HepG2 (cell line): ENCODE results near the gene P4HB. TPM values are rescaled to one million over a fixed set of nuclear protein-coding genes. Genes with fewer than 3 reads are reported as not detected.

Source experiments
- ATF7 ChIP-seq, 2 experiments: fragments of 450-650 bp in 1 of 2; sonication (generic) in 1 of 2; formaldehyde crosslinking in 1 of 2; IDR thresholded peaks; 2 replicates each; pipeline versions ENCODE4 v1.4.0 to v1.6.1; 2016 to 2020; ENCODE audit warnings: antibody characterized with exemption in 1 of 2, mild to moderate bottlenecking in 1 of 2, missing genetic modification reagents in 1 of 2
- CREB1 ChIP-seq, 2 experiments: fragments of 450-650 bp in 1 of 2; IDR thresholded peaks; 2 replicates each; pipeline ENCODE4 v1.6.1; 2016 to 2017; ENCODE audit warnings: control low read depth in 1 of 2, mild to moderate bottlenecking in 1 of 2, missing compliant biosample characterization in 1 of 2, missing genetic modification characterization in 1 of 2
- IKZF4 ChIP-seq: sonication (generic); formaldehyde crosslinking; IDR thresholded peaks from 2 replicates; pipeline ENCODE4 v1.5.1; 2020; ENCODE audit warnings: borderline replicate concordance, mild to moderate bottlenecking, low read depth, missing genetic modification reagents; ENCODE audit errors: not compliant biosample characterization
- MAZ ChIP-seq, 2 experiments: sonication (generic) in 1 of 2; formaldehyde crosslinking in 1 of 2; IDR thresholded peaks; 2 replicates each; pipeline versions ENCODE4 v1.5.0 to v1.6.1; 2012 to 2020; ENCODE audit warnings: low read depth in 2 of 2, mild to moderate bottlenecking in 2 of 2, borderline replicate concordance in 1 of 2, improper control_type of control experiment in 1 of 2, low read length in 1 of 2, missing genetic modification reagents in 1 of 2, moderate library complexity in 1 of 2
- MBD4 ChIP-seq: IDR thresholded peaks from 2 replicates; pipeline ENCODE4 v1.6.1; 2012; ENCODE audit warnings: low read length, inconsistent platforms, borderline replicate concordance
- NFIB ChIP-seq: sonication (generic); formaldehyde crosslinking; IDR thresholded peaks from 2 replicates; pipeline ENCODE4 v1.9.0; 2021; ENCODE audit warnings: missing genetic modification reagents, mild to moderate bottlenecking, borderline replicate concordance
- NFRKB ChIP-seq: fragments of 450-650 bp; IDR thresholded peaks from 2 replicates; pipeline ENCODE4 v1.6.1; 2017
- TOPORS ChIP-seq: sonication (generic); formaldehyde crosslinking; IDR thresholded peaks from 2 replicates; pipeline ENCODE4 v1.8.0; 2023; ENCODE audit warnings: mild to moderate bottlenecking, missing genetic modification reagents
- YEATS2 ChIP-seq: sonication (generic); formaldehyde crosslinking; IDR thresholded peaks from 2 replicates; pipeline ENCODE4 v1.4.0; 2020; ENCODE audit warnings: missing genetic modification reagents, borderline replicate concordance
- ZNF225 ChIP-seq: sonication (generic); formaldehyde crosslinking; IDR thresholded peaks from 2 replicates; pipeline ENCODE4 v1.4.0; 2020; ENCODE audit warnings: mild to moderate bottlenecking, missing genetic modification reagents
- ZNF24 ChIP-seq: fragments of 450-650 bp; IDR thresholded peaks from 2 replicates; pipeline ENCODE4 v1.6.1; 2017; ENCODE audit warnings: antibody characterized with exemption, mild to moderate bottlenecking
- ZNF644 ChIP-seq: IDR thresholded peaks from 2 replicates; pipeline ENCODE4 v1.6.1; 2016; ENCODE audit warnings: low read depth
- ZNF709 ChIP-seq: sonication (generic); formaldehyde crosslinking; IDR thresholded peaks from 2 replicates; pipeline ENCODE4 v1.5.0; 2020; ENCODE audit warnings: mild to moderate bottlenecking, missing genetic modification reagents
- polyA plus RNA-seq, 8 experiments: library from polyadenylated mRNA; depleted of rRNA in 3 of 8; stranded (reverse) in 7 of 8; unstranded in 1 of 8; fragments of >200 nt; fragmentation: Illumina TruSeq in 4 of 8; extraction: Trizol in 4 of 8; gene quantifications; 2 replicates each; pipeline versions ENCODE4 v1.2.1 to v1.2.3, GENCODE V29; 2011 to 2016; ENCODE audit warnings: low read depth in 4 of 8, missing spikeins in 1 of 8, mixed read lengths in 1 of 8; ENCODE audit not compliant: insufficient read depth in 1 of 8
- total RNA-seq, 5 experiments: library from RNA; depleted of rRNA; stranded (reverse); fragments of >200 nt; fragmentation: Illumina TruSeq; extraction: Trizol; gene quantifications; 2 replicates each; pipeline ENCODE4 v1.2.3, GENCODE V29; 2016; ENCODE audit warnings: low read depth in 1 of 5
- TF ChIP-seq, protein P1 (sequence below): sonication (generic); formaldehyde crosslinking; IDR thresholded peaks from 2 replicates; pipeline ENCODE4 v1.4.0; 2020; ENCODE audit warnings: missing genetic modification reagents
- TF ChIP-seq, protein P2 (sequence below): sonication (generic); formaldehyde crosslinking; IDR thresholded peaks from 2 replicates; pipeline ENCODE4 v1.5.1; 2020; ENCODE audit warnings: missing genetic modification reagents, mild to moderate bottlenecking, borderline replicate concordance
- TF ChIP-seq, protein P3 (sequence below): sonication (generic); formaldehyde crosslinking; IDR thresholded peaks from 2 replicates; pipeline ENCODE4 v1.4.0; 2020; ENCODE audit warnings: missing genetic modification reagents

P4HB gene
- total and polyA plus RNA-seq, 2 of the 13 experiments (the other 11 are each of a cell fraction or from before 2014, with no cell fraction given), result 185 to 782 TPM

DNA sequence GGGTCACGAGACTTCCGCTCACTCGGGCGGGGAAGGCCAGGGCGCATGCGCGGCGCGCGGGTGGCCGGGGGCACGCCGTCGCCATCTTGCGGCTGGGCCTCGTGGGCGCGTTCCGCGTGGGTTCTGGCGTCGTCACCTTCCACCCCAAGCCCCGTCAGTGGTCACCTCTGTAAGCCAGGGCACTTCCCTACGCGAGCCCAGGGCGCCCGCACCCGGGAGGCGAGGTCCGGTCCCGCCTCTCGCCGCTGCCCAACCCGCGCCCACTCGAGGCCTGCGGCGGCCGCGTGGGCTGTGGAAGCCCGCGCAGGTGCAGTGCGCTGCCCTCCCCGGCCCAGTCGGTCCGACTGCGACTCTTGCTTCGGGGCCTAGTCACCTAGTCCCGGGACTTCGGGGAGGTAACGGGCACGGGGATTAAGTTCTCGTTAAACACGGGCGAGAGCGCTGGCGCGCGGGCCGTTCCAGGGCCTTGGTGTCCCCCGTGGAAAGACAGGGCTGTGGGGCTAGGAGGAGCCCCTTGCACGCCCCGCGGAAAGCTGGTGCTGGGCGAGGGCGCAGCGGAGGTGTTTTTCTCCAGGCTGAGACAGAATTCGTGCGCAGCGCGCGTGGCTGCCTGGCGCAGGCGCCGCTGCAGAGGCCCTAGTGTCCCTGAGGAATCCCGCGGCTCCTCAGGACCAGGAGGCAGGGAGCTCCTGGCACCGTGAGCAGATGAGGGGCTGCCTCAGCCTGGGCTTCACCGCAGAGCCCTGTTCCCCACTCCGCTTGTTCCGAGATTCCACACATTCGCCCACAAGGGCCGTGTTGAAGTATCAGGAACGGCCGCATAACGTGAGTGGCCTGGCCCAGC is 11.3 kb upstream of the P4HB start (continued):
- TF ChIP-seq, protein P1, sequence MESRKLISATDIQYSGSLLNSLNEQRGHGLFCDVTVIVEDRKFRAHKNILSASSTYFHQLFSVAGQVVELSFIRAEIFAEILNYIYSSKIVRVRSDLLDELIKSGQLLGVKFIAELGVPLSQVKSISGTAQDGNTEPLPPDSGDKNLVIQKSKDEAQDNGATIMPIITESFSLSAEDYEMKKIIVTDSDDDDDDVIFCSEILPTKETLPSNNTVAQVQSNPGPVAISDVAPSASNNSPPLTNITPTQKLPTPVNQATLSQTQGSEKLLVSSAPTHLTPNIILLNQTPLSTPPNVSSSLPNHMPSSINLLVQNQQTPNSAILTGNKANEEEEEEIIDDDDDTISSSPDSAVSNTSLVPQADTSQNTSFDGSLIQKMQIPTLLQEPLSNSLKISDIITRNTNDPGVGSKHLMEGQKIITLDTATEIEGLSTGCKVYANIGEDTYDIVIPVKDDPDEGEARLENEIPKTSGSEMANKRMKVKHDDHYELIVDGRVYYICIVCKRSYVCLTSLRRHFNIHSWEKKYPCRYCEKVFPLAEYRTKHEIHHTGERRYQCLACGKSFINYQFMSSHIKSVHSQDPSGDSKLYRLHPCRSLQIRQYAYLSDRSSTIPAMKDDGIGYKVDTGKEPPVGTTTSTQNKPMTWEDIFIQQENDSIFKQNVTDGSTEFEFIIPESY (CRISPR knock-in tag), result peak; percentile 72
- TF ChIP-seq, protein P2, sequence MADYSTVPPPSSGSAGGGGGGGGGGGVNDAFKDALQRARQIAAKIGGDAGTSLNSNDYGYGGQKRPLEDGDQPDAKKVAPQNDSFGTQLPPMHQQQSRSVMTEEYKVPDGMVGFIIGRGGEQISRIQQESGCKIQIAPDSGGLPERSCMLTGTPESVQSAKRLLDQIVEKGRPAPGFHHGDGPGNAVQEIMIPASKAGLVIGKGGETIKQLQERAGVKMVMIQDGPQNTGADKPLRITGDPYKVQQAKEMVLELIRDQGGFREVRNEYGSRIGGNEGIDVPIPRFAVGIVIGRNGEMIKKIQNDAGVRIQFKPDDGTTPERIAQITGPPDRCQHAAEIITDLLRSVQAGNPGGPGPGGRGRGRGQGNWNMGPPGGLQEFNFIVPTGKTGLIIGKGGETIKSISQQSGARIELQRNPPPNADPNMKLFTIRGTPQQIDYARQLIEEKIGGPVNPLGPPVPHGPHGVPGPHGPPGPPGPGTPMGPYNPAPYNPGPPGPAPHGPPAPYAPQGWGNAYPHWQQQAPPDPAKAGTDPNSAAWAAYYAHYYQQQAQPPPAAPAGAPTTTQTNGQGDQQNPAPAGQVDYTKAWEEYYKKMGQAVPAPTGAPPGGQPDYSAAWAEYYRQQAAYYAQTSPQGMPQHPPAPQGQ (CRISPR knock-in tag), result peak; percentile 45; the same call in 1 of the 2 replicates
- TF ChIP-seq ZNF225 (CRISPR knock-in tag), result peak; percentile 98; the same call in 1 of the 2 replicates
- TF ChIP-seq NFIB (CRISPR knock-in tag), result no peak
- peak; percentile 98 for TF ChIP-seq ZNF709
- peak; percentile 53; the same call in 1 of the 2 replicates for TF ChIP-seq ZNF24
- TF ChIP-seq TOPORS (CRISPR knock-in tag), result peak; percentile 92; the same call in 1 of the 2 replicates
- no peak for TF ChIP-seq ATF7 (IDR thresholded peaks at IDR 0.05)
- TF ChIP-seq ATF7 (CRISPR knock-in tag; IDR thresholded peaks at IDR 0.05), result peak; percentile 73
- TF ChIP-seq NFRKB, result no peak
- peak; percentile 82 for TF ChIP-seq YEATS2
- peak; percentile 84 for TF ChIP-seq CREB1 (IDR thresholded peaks at IDR 0.05)
- no peak for TF ChIP-seq CREB1 (CRISPR knock-in tag; IDR thresholded peaks at IDR 0.05)
- no peak for TF ChIP-seq ZNF644 (CRISPR knock-in tag)
- TF ChIP-seq, protein P3, sequence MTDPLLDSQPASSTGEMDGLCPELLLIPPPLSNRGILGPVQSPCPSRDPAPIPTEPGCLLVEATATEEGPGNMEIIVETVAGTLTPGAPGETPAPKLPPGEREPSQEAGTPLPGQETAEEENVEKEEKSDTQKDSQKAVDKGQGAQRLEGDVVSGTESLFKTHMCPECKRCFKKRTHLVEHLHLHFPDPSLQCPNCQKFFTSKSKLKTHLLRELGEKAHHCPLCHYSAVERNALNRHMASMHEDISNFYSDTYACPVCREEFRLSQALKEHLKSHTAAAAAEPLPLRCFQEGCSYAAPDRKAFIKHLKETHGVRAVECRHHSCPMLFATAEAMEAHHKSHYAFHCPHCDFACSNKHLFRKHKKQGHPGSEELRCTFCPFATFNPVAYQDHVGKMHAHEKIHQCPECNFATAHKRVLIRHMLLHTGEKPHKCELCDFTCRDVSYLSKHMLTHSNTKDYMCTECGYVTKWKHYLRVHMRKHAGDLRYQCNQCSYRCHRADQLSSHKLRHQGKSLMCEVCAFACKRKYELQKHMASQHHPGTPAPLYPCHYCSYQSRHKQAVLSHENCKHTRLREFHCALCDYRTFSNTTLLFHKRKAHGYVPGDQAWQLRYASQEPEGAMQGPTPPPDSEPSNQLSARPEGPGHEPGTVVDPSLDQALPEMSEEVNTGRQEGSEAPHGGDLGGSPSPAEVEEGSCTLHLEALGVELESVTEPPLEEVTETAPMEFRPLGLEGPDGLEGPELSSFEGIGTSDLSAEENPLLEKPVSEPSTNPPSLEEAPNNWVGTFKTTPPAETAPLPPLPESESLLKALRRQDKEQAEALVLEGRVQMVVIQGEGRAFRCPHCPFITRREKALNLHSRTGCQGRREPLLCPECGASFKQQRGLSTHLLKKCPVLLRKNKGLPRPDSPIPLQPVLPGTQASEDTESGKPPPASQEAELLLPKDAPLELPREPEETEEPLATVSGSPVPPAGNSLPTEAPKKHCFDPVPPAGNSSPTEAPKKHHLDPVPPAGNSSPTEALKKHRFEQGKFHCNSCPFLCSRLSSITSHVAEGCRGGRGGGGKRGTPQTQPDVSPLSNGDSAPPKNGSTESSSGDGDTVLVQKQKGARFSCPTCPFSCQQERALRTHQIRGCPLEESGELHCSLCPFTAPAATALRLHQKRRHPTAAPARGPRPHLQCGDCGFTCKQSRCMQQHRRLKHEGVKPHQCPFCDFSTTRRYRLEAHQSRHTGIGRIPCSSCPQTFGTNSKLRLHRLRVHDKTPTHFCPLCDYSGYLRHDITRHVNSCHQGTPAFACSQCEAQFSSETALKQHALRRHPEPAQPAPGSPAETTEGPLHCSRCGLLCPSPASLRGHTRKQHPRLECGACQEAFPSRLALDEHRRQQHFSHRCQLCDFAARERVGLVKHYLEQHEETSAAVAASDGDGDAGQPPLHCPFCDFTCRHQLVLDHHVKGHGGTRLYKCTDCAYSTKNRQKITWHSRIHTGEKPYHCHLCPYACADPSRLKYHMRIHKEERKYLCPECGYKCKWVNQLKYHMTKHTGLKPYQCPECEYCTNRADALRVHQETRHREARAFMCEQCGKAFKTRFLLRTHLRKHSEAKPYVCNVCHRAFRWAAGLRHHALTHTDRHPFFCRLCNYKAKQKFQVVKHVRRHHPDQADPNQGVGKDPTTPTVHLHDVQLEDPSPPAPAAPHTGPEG (CRISPR knock-in tag), result peak; percentile 55
- peak; percentile 90 for TF ChIP-seq IKZF4 (CRISPR knock-in tag)
- TF ChIP-seq MBD4, result no peak
- peak; percentile 91 for TF ChIP-seq MAZ (IDR thresholded peaks at IDR 0.05; ENCODE audit: borderline replicate concordance, low read depth, low read length)
- TF ChIP-seq MAZ (CRISPR knock-in tag; IDR thresholded peaks at IDR 0.05; ENCODE audit: low read depth), result peak; percentile 98
